NCI-H446 (cell line): ENCODE results near the gene ZNF507.
A peak's percentile ranks its signal among the peaks of the same experiment; 100 is the strongest.

ENCODE experiments used
- DNase-seq, 2 experiments: peaks; one replicate each; lab custom pipeline; 2025; lab: John Stamatoyannopoulos, UW

ZNF507 gene

DNA sequence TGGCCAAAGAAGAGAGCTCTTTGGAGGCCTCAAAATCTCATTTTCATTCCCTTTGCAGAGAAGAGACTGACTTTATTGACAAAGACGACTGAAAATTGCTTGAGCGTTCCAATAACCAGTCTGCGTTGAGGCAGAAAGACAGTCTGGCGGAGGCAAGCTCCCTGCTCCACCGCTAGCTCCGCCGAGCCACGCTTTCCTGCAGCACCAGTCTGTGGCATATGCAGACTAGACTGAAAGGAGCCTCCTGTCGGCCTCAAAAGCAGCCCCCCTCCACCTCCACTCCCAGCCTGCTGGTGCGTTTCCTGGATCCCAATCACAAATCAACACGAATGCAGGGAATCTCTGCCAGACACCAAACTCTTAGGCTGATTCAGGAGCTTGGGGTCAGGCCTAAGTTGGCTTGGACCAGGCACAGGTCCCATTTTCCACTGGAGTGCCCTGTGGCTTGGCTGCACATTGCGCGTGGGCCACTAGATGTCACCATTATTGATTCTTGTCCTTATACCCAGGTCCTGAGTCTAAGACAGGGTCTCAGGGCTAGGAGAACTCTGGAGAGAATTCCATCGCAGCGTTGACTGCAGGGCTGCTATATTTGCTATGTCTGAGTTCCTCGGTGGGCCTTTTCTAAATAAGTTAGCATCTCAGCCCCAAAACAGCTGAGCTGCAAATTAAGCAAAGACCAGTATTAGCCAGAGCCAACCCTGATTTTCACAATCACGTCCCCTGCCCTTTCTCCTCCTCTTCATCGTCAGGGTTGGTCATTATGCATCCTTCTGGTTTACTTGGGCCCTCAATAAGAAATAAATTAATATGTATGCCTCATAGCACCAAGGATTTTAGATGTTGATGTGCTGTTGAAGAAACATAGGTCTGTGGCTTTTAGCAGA is 5.2 kb upstream of the ZNF507 start:
- peak in 1 of 2 experiments; percentile 61 for DNase-seq

- DNase-seq: no peak
Observed at GRCh38 chr19:32342695-32343094, 2.7 kb upstream of the ZNF507 start.

- no peak for DNase-seq
Observed at GRCh38 chr19:32343550-32344262, 1.7 kb upstream of the ZNF507 start.

- no peak for DNase-seq
Observed at GRCh38 chr19:32346901-32347300, 1.5 kb downstream of the ZNF507 start.

DNA sequence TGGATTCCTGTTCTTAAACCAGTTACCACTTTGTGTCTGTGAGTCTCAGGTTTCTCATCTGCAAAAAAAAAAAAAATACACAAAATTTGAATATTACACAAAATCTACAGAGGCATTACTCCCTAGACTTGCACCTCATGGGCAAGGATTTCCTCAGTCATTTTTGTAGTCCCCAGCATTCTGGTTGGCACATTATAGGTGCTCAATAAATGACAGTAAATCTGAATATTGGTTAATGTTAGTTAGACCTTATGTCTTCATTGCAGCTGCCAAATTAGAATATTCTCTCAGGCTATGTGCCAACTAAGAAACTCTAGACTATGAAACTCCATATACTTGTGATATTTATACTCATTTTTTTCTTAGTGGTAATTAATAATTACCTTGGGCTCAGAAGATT is 2.2 kb downstream of the ZNF507 start:
- DNase-seq: no peak

GRCh38 chr19:32349051-32349450 is 3.6 kb downstream of the ZNF507 start:
- DNase-seq: no peak

GRCh38 chr19:32349724-32350470 is 4.5 kb downstream of the ZNF507 start:
- no peak for DNase-seq

DNA sequence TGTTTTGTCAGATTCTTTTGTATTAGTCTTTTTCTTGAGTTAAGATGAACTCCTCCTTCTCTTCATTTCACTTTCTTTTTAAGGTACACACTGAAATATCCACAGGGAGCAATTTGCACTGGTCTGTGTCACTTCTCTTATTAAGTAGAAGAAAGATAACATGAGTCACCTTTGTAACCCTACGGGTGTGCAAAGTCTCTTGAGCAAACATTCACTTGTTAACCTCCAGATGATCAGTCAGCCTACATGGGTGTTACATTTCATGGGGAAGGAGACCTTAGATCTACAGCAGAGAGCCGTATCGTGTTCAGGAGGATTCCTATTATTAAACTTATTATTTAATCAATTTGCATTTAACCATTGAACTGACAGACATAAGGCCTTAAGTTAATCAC is 5.1 kb downstream of the ZNF507 start:
- DNase-seq: no peak

DNA sequence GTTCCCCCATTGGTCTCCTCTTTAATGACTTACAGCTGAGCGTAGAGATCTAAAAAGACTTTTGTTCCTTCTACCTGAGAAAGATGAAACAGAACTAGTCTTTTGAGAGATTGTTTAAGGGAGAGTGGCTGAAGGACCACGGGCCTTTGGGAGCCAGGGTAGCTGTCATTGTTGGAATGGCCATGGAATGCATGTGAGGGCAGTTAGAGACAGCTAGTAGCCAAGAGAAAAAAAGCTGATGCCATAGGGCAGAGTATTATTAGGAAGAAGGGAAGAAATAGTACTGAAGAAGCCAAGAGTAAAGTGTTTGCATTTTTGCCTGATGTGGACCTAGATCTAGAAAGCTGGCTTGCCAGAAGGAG is 5.6 kb downstream of the ZNF507 start:
- no peak for DNase-seq

GRCh38 chr19:32352241-32352630 is 6.8 kb downstream of the ZNF507 start:
- no peak for DNase-seq

GRCh38 chr19:32354345-32354744 is 8.9 kb downstream of the ZNF507 start:
- DNase-seq: no peak

DNA sequence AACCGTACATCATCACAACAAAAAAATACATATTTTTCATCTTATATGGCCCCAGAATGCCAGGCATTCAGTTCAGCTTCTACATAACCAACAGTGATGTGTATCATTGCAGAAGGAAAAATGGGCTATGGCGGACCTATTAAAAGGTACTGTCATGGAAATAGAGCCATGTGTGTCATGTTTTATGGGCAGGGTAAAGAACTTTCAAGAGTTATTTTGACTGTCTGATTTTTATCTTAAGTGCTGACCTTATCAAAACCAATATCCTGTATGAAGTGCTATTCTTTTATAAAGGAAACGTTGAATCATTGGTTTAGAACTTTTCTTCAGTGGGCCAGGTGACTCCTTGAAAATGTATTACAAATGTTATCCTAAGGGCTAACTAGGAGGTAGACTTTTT is 9.9 kb downstream of the ZNF507 start:
- DNase-seq: no peak

DNA sequence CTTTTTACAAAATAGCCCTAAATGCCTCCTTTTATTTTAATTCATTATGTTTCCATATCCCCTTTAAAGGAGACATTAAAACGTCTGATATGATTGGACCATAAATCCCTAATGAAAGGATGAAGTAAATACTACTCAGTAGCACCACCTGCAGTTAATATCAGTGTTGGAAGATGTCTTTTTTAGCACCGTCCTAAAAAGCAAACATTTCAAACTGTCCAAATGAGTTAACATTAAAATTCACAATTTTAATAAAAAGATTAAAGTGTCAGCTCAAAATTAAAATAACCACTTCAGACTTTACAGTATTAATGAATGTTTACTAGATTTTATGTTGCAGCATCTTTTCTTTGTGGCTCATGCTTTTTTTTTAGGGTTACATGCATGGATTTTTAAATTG is 12.3 kb downstream of the ZNF507 start:
- DNase-seq: no peak

GRCh38 chr19:32358321-32358720 is 12.9 kb downstream of the ZNF507 start:
- DNase-seq: no peak

DNA sequence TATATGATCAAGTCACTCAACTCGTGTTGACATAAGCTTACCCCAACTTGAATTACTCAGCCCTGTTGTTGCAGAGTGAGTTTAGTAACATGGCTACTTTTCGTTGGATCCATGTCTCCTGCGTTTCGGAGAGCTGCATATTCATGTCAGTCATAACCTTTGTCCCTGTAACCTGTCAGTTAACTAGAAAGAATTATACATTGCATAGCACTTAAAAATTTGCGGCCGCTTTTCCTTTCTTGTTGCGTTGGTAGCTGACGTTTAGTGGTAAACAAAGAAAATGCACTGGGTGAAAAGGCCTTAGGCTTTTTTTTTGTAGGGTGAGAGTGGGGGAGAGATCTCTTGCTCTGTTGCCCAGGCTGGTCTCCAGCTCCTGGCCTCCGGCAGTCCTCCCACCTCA is 14.2 kb downstream of the ZNF507 start:
- DNase-seq: no peak

GRCh38 chr19:32361574-32362317 is 16.3 kb downstream of the ZNF507 start:
- DNase-seq: no peak

DNA sequence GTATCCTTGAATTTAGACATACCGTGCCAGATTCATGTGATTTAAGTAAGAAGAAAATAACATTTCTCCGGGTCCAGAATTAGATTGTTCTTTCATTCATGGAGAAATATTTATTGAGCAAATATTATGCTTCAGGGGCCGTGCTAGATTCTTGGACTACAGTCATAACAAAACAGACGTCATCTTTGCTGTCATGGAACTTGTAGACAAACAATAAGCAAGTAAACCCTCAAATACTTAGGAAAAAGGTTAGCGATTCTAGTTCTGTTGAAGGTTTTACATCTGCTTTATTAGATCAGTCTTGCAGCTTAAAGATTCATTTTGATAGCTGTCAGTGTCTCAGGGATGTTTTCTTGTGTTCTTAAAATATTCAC is 16.9 kb downstream of the ZNF507 start:
- no peak for DNase-seq

- no peak for DNase-seq
Observed at GRCh38 chr19:32363175-32363574, 17.8 kb downstream of the ZNF507 start.

DNA sequence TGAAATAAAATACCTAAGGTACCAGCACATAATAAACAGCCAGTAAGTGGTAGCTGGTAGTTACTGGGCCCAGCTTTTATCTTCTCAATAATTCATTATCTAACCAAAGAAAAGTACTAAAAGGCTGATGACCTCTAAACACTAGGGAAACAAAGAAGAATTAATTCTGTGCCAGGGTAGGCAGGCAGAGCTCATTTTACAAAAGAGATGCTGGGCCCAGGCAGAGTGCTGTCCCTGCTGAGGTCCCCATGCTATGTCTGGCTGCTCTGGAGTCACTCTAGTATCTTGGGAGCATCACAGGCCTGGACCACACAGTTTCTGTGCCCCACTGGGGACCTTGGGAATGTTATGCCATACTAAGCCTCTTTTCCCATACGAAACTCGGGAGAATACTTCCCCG is 18.2 kb downstream of the ZNF507 start:
- DNase-seq: no peak

- DNase-seq: no peak
Observed at GRCh38 chr19:32364040-32364439, 18.6 kb downstream of the ZNF507 start.

- DNase-seq: no peak
Observed at GRCh38 chr19:32367063-32367462, 21.7 kb downstream of the ZNF507 start.

GRCh38 chr19:32367948-32368536 is 22.6 kb downstream of the ZNF507 start:
- no peak for DNase-seq
